ENCODE data around the gene AGTR1. TPM values are rescaled to one million over a fixed set of nuclear protein-coding genes. Genes with fewer than 3 reads are reported as not detected.

Gene AGTR1
- total and polyA plus RNA-seq, 2 of the 13 experiments (the other 11 are each of a cell fraction or from before 2014, with no cell fraction given), result 0.64 to 1.5 TPM

DNA sequence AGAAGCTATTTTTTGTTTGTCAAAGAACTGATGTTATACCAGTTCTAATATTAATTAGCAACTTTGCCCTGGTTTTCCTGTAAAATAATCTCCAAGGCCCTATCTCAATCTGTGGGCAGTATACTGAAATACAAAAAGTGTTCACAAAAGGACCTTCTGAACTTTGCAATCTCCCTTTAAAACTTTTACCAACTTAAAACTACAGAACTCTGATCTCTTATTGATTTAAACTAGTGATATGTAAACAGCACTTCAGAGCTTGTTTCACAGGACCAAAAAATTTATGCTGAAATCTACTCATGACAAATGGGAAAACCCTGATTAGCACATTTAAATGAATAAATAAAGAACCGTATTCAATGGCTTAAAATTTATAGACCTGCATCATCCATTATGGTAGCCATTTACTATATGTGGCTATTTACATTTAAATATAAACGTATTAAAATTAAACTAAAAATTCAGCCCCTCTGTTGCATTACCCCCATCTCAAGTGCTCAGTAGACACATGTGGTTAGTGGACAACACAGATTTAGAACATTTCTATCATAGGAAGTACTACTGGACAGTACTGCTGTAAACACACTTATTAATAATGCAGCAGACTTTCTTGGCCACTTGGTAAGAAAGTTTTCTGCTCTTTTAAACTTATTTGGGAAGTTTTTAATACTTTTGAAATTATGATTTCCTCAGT, 12.0 kb downstream of the AGTR1 start (continued):
- TF ChIP-seq, protein P1, sequence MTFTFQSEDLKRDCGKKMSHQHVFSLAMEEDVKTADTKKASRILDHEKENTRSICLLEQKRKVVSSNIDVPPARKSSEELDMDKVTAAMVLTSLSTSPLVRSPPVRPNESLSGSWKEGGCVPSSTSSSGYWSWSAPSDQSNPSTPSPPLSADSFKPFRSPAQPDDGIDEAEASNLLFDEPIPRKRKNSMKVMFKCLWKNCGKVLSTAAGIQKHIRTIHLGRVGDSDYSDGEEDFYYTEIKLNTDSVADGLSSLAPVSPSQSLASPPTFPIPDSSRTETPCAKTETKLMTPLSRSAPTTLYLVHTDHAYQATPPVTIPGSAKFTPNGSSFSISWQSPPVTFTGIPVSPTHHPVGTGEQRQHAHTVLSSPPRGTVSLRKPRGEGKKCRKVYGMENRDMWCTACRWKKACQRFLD (CRISPR knock-in tag; IDR thresholded peaks at IDR 0.05; ENCODE audit: borderline replicate concordance), result no peak
- no peak for TF ChIP-seq ARNTL (CRISPR knock-in tag; IDR thresholded peaks at IDR 0.05)
- TF ChIP-seq, protein P2, sequence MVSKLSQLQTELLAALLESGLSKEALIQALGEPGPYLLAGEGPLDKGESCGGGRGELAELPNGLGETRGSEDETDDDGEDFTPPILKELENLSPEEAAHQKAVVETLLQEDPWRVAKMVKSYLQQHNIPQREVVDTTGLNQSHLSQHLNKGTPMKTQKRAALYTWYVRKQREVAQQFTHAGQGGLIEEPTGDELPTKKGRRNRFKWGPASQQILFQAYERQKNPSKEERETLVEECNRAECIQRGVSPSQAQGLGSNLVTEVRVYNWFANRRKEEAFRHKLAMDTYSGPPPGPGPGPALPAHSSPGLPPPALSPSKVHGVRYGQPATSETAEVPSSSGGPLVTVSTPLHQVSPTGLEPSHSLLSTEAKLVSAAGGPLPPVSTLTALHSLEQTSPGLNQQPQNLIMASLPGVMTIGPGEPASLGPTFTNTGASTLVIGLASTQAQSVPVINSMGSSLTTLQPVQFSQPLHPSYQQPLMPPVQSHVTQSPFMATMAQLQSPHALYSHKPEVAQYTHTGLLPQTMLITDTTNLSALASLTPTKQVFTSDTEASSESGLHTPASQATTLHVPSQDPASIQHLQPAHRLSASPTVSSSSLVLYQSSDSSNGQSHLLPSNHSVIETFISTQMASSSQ (IDR thresholded peaks at IDR 0.05; ENCODE audit: low read depth), result peak; percentile 50
- TF ChIP-seq, protein P2 (CRISPR knock-in tag; IDR thresholded peaks at IDR 0.05; ENCODE audit: borderline replicate concordance), result no peak
- no peak for TF ChIP-seq ZNF350 (CRISPR knock-in tag; IDR thresholded peaks at IDR 0.05; ENCODE audit: borderline replicate concordance, low read depth)
- no peak for TF ChIP-seq SMYD3 (CRISPR knock-in tag; IDR thresholded peaks at IDR 0.05)
- TF ChIP-seq, protein P3, sequence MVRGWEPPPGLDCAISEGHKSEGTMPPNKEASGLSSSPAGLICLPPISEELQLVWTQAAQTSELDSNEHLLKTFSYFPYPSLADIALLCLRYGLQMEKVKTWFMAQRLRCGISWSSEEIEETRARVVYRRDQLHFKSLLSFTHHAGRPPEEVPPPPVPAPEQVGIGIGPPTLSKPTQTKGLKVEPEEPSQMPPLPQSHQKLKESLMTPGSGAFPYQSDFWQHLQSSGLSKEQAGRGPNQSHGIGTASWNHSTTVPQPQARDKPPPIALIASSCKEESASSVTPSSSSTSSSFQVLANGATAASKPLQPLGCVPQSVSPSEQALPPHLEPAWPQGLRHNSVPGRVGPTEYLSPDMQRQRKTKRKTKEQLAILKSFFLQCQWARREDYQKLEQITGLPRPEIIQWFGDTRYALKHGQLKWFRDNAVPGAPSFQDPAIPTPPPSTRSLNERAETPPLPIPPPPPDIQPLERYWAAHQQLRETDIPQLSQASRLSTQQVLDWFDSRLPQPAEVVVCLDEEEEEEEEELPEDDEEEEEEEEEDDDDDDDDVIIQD (CRISPR knock-in tag; IDR thresholded peaks at IDR 0.05; ENCODE audit: low read depth), result peak; percentile 93
- no peak for TF ChIP-seq ZMYM2 (CRISPR knock-in tag; IDR thresholded peaks at IDR 0.05)
- TF ChIP-seq, protein P4, sequence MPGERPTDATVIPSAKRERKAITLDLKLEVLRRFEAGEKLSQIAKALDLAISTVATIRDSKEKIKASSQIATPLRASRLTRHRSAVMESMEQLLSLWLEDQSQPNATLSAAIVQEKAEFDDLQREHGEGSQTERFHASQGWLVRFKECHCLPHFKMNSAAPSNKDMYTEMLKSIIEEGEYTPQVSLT (CRISPR knock-in tag; IDR thresholded peaks at IDR 0.05; ENCODE audit: borderline replicate concordance, low read depth), result no peak
- TF ChIP-seq FOSL2 (CRISPR knock-in tag; IDR thresholded peaks at IDR 0.05), result no peak
- no peak for TF ChIP-seq CENPX (CRISPR knock-in tag; IDR thresholded peaks at IDR 0.05)
- TF ChIP-seq ASH2L (IDR thresholded peaks at IDR 0.05; ENCODE audit: insufficient read length, low read depth, low read length), result peak; percentile 69
- TF ChIP-seq, protein P5, sequence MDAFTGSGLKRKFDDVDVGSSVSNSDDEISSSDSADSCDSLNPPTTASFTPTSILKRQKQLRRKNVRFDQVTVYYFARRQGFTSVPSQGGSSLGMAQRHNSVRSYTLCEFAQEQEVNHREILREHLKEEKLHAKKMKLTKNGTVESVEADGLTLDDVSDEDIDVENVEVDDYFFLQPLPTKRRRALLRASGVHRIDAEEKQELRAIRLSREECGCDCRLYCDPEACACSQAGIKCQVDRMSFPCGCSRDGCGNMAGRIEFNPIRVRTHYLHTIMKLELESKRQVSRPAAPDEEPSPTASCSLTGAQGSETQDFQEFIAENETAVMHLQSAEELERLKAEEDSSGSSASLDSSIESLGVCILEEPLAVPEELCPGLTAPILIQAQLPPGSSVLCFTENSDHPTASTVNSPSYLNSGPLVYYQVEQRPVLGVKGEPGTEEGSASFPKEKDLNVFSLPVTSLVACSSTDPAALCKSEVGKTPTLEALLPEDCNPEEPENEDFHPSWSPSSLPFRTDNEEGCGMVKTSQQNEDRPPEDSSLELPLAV (CRISPR knock-in tag; conservative IDR thresholded peaks at IDR 0.05; ENCODE audit: low read depth), result no peak
- no peak for TF ChIP-seq ZNF709 (CRISPR knock-in tag; IDR thresholded peaks at IDR 0.05)
- 0 out of 2 replicates have a peak, but pooled peaks have one; percentile 20 for TF ChIP-seq ZNF614 (CRISPR knock-in tag; IDR thresholded peaks at IDR 0.05; ENCODE audit: borderline replicate concordance)
- no peak for TF ChIP-seq MBD4 (IDR thresholded peaks at IDR 0.05; ENCODE audit: borderline replicate concordance, low read length)
- no peak for TF ChIP-seq SPEN (CRISPR knock-in tag; IDR thresholded peaks at IDR 0.05; ENCODE audit: low read depth)
